ENCODE results near the gene DYSF.

Gene DYSF

DNA sequence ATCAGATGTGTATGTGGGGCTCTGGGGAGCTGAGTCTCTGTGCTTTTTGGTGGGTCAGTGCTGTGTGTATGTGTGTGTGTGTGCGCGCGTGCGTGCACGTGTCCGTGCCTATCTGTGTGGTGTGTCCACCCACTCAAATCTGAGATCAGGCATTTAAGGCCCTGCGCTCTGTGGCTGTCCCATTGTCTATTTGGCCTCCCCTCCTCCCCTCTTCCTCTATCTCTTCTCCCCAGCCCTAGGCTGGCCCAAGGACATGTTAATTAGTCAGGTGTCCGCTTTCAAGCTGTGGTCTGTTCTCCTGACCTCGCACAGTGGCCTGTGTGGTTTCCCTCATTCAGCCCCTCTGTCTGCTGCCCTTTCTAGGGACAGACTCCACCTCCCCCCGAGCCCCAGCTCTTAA is 136.4 kb downstream of the DYSF start:
- no peak overlapping the region for H3K4me3 ChIP-seq (ENCODE audit: low read depth, low read length)
- TF ChIP-seq, protein P1, sequence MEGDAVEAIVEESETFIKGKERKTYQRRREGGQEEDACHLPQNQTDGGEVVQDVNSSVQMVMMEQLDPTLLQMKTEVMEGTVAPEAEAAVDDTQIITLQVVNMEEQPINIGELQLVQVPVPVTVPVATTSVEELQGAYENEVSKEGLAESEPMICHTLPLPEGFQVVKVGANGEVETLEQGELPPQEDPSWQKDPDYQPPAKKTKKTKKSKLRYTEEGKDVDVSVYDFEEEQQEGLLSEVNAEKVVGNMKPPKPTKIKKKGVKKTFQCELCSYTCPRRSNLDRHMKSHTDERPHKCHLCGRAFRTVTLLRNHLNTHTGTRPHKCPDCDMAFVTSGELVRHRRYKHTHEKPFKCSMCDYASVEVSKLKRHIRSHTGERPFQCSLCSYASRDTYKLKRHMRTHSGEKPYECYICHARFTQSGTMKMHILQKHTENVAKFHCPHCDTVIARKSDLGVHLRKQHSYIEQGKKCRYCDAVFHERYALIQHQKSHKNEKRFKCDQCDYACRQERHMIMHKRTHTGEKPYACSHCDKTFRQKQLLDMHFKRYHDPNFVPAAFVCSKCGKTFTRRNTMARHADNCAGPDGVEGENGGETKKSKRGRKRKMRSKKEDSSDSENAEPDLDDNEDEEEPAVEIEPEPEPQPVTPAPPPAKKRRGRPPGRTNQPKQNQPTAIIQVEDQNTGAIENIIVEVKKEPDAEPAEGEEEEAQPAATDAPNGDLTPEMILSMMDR (IDR thresholded peaks at IDR 0.05; ENCODE audit: borderline replicate concordance, insufficient read depth, low read depth, low read length) = no peak

DNA sequence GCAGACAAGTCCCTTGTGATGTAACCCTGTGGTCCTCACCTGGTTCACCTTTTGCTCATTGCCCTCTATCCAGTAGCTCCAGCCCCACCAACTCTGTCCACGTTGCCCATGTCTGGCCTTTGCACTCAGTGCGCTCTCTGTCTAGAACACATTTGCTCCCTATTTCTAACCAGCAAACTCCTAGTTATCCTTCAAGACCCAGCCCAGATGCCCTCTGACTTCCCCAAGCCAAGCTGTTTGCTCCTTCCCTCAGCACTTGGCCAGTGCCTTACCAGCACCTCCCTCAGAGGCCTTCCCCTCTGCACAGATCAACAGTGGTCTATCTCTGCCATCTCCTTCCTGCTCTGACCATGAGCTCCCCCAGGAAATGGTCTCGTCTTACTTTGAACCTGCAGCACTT is 137.7 kb downstream of the DYSF start:
- H3K4me3 ChIP-seq (ENCODE audit: low read depth, low read length) = no peak overlapping the region
- TF ChIP-seq, protein P1 (IDR thresholded peaks at IDR 0.05; ENCODE audit: borderline replicate concordance, insufficient read depth, low read depth, low read length) = no peak

DNA sequence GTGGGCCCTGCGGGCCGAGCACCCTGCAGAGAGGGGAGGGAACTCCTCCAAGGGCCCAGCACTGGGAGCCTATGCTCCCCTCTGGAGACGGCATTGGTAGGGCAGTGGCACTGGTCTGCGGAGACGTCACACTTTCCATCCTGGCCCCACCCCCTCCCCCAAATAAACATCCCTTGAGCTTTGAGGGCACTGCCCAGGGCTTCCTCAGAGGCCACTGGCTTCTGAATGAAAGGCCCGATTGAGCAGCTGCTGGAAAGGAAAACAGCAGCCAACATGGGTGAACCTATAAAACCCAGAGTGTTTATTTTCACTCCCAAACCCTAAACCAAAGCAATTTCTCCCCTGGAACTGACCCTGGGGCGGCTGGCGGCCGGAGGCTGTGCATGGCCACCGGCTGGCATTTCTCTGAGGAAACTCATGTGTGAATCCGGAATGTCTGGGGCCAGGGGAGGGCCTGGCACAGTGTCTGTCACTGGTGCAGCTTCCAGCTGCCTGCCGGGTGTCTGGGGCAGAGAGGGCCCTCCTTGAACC is 138.9 kb downstream of the DYSF start:
- TF ChIP-seq, protein P1 (IDR thresholded peaks at IDR 0.05; ENCODE audit: borderline replicate concordance, insufficient read depth, low read depth, low read length) = no peak
- no peak overlapping the region for H3K4me3 ChIP-seq (ENCODE audit: low read depth, low read length)

DNA sequence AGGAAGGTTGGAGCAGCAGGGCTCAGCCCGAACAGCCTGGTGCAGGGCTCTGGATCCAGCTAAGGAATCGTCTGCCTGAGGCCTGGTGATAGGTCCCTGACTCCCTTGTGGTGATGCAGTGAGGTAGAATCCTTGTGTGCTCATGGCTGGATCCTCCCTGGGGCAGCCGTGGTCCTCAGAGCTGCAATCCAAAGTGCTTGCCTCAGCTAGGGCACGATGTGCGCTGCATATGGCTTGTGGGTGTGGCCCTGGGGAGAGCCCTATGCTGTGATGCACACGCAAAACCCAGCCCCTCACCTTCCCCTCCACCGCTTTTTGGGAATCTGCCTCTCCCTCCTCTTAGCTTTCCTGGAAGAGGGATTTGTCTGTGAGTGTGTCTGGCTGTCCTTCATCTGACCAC is 142.2 kb downstream of the DYSF start:
- TF ChIP-seq, protein P1 (IDR thresholded peaks at IDR 0.05; ENCODE audit: borderline replicate concordance, insufficient read depth, low read depth, low read length) = no peak

DNA sequence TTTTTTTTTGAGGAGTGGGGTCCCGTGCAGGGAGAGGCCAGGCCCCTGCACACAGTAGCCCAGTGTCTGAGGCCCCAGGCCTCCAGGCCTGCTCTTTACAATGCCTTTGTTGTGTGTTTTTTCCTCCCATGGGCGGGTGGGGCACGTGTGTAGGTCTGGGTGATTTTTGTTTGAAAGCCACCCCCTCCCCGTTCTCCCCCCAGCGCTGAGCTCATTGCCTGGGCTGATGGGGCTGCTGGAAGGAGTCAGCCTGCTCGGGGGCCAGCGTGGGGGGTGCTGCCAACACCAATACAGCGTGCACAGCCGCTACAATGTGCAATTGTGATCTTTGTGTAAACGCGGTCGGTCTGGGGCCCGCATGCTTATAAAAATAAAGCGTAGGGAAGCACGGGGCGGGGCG is 142.7 kb downstream of the DYSF start:
- TF ChIP-seq, protein P1 (IDR thresholded peaks at IDR 0.05; ENCODE audit: borderline replicate concordance, insufficient read depth, low read depth, low read length) = no peak
- H3K4me3 ChIP-seq (ENCODE audit: low read depth, low read length) = no peak overlapping the region

More for the DNA sequence above, 142.2 kb downstream of the DYSF start:
- H3K4me3 ChIP-seq (ENCODE audit: low read depth, low read length) = no peak overlapping the region

DNA sequence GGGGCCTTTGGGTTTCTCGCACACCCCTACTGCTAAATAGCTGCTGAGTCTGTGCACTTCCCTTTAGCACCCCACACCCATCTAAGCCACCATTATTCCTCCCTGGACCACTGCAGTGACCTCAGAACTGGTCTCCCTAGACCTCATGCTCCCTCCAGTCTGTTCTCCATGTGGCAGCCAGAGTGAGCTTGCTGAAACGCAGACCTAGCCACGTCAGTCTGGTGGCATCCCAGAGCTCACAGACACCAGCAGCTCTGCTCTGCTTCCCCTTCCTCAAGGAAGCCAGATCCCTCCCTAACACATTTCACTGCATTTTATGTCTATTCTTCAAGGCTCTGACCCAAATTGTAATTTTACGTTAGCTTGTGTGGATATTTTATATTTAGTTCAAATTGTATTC is 144.4 kb downstream of the DYSF start:
- TF ChIP-seq, protein P1 (IDR thresholded peaks at IDR 0.05; ENCODE audit: borderline replicate concordance, insufficient read depth, low read depth, low read length) = no peak
- H3K4me3 ChIP-seq (ENCODE audit: low read depth, low read length) = no peak overlapping the region

DNA sequence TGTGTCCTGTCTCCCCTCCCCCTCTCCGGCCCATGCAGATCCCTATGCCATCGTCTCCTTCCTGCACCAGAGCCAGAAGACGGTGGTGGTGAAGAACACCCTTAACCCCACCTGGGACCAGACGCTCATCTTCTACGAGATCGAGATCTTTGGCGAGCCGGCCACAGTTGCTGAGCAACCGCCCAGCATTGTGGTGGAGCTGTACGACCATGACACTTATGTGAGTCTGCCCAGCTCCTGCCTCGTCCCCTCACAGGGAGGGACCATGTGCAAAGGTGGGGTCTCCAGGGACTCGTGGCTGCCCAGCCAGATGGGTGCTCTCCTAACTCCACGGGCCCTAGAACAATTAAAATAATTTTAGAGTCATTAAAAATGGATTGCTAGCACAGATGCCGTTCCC is 145.2 kb downstream of the DYSF start:
- no peak overlapping the region for H3K4me3 ChIP-seq (ENCODE audit: low read depth, low read length)
- TF ChIP-seq, protein P1 (IDR thresholded peaks at IDR 0.05; ENCODE audit: borderline replicate concordance, insufficient read depth, low read depth, low read length) = no peak

All from GM12875 (cell line).